Muscle layer of duodenum (tissue), 2 donors: ENCODE data around the gene ARHGAP27.

Experiments used
- H3K27ac ChIP-seq: one replicate; pipeline ENCODE4 v1.7.0; 2013; ENCODE audit warnings: mild to moderate bottlenecking, low read length
- H3K27me3 ChIP-seq: one replicate; pipeline ENCODE4 v1.7.0; 2013; ENCODE audit warnings: low read depth, mild to moderate bottlenecking, control low read depth, low read length
- H3K36me3 ChIP-seq, 2 donors: one replicate each; pipeline ENCODE4 v1.7.0; 2013; ENCODE audit warnings: low read length in 2 of 2, control low read depth in 1 of 2, mild to moderate bottlenecking in 1 of 2; ENCODE audit not compliant: insufficient read depth in 2 of 2, control insufficient read depth in 1 of 2
- H3K4me1 ChIP-seq, 2 donors: one replicate each; pipeline ENCODE4 v1.7.0; 2013; ENCODE audit warnings: low read length in 2 of 2, mild to moderate bottlenecking in 2 of 2, control low read depth in 1 of 2, moderate library complexity in 1 of 2; ENCODE audit not compliant: insufficient read depth in 2 of 2, control insufficient read depth in 1 of 2
- H3K4me3 ChIP-seq, 2 donors: one replicate each; pipeline ENCODE4 v1.7.0; 2013; ENCODE audit warnings: low read length in 2 of 2, low read depth in 1 of 2, mild to moderate bottlenecking in 1 of 2
- H3K9me3 ChIP-seq, 2 donors: one replicate each; pipeline ENCODE4 v1.7.0; 2013; ENCODE audit warnings: low read length in 2 of 2, control low read depth in 1 of 2, mild to moderate bottlenecking in 1 of 2; ENCODE audit not compliant: control insufficient read depth in 1 of 2
- donor health status: healthy.

The ARHGAP27 gene

DNA sequence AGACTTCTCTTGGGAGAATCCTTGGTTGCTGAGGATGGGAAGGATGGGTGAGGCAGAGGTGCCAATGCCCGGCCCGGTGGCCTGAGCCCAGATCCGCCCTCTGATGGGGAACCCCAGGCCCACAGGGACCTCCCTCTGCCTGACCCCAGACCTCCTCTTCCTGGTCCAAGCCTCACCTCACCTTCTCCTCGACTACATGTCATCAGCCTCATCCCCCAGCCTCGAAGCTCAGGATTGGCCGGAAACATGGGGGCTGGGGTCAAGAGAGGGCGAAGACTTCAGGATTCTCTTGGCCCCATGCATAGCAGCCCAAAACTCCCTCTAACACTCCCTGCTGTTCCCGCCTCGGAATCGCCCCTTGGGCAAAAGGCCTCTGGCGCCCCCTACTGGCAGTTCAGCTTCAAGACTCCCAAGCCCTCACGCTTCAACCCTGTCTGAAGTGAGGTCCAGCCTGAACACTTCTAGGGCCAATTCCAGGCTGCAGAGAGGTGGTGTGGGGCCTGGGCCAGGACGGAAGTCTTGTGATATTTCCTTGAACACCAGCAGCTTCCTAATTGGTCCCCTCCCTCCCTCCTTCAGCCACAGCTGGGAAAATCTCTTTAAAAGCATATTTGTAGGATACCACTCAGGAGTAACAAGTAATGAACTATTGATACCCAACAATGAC lies 47.2 kb downstream of the ARHGAP27 start:
- Histone ChIP-seq H3K4me1 (peaks cover 0 to 3% of the 10 kb centered on the region in 2 donors), H3K27me3 (no peaks in the 10 kb centered on the region), H3K9me3 (no peaks in the 10 kb centered on the region), H3K4me3 (no peak overlapping the region), H3K27ac (no peak overlapping the region), H3K36me3 (no peaks in the 10 kb centered on the region)

- H3K27ac ChIP-seq = no peak overlapping the region
These were observed 47.8 kb downstream of the ARHGAP27 start for GRCh38 chr17:45384789-45385262.

DNA sequence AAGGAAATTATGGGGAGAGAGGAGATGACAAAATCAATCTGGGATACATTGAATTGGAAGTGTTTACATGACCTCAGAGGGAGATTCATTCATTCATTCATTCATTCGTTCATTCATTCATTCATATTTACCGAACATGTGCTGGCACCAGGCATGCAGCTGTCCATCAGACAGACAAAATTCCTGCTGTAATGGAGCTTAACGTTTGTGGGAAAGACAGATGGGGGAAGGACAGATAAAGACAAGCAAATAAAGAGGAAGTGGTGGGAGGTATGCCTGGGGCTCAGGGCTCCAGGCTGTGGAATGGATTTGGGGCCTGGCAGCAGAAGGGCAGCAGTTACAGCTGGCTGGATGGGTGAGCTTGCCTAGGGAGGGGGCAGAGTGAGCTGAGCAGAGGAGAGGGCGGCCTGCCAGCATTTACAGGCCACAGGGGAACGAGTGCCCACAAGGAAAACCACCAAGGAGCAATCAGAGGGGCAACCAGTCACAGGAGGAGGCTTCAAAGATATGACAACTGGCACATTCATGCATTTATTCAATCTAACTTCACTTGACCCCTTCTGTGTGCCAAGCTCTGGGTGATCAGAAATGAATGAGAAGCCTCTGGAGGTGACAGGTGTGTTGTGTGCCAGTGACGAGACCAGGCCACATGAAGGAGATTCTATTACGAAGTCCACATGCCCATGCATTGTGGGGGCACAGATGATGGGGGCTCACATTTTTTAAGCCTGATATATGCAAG lies 48.5 kb downstream of the ARHGAP27 start:
- Histone ChIP-seq H3K4me1 (peaks cover 0 to 3% of the 10 kb centered on the region in 2 donors), H3K4me3 (no peak overlapping the region), H3K27me3 (no peaks in the 10 kb centered on the region), H3K9me3 (no peaks in the 10 kb centered on the region), H3K36me3 (no peaks in the 10 kb centered on the region), H3K27ac (no peak overlapping the region)

More at GRCh38 chr17:45384789-45385262, 47.8 kb downstream of the ARHGAP27 start:
- Histone ChIP-seq H3K4me3 (no peak overlapping the region), H3K27me3 (no peaks in the 10 kb centered on the region), H3K9me3 (no peaks in the 10 kb centered on the region), H3K4me1 (peaks cover 0 to 3% of the 10 kb centered on the region in 2 donors), H3K36me3 (no peaks in the 10 kb centered on the region)

DNA sequence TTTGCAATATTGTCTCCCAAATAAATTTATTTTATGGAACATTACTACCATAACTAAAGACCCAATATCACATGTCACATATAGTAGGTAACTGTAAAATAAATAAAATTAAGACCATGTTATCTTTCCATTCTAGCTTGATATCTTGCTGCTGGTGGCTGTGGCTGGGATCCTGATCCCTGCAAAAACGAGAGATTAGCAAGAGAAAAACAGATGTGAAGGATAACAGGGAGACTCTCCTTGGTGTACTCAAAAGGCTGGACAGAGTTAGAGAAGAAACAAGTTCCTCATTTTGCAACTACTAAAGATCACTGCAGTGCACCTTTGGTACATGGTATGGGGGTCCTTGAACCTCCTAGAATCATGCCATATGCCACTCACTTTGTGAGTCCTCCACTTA lies 49.7 kb downstream of the ARHGAP27 start:
- Histone ChIP-seq H3K27ac (no peak overlapping the region), H3K4me1 (peaks cover 0 to 3% of the 10 kb centered on the region in 2 donors)

DNA sequence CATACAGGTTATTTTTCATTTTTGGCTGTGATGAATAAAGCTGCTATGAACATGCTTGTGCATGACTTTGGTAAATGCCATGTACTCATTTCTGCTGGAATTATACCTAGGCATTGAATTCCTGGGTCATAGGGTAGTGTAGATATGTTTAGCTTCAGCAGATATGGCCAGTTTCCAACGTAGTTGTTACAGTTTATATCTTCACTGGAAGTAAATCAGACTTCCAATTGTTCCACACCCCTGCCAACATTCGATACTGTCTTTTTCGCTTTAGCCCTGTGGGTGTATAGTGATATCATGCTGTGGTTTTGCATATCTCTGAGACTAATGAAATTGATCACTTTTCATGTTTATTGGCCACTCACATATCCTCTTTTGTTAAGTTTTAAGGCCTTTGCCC lies 50.4 kb downstream of the ARHGAP27 start:
- no peak overlapping the region for H3K27ac ChIP-seq

More for the DNA sequence above, 49.7 kb downstream of the ARHGAP27 start:
- no peaks in the 10 kb centered on the region for H3K36me3 ChIP-seq
- H3K27me3 ChIP-seq = no peaks in the 10 kb centered on the region
- no peak overlapping the region for H3K4me3 ChIP-seq
- H3K9me3 ChIP-seq = no peaks in the 10 kb centered on the region

DNA sequence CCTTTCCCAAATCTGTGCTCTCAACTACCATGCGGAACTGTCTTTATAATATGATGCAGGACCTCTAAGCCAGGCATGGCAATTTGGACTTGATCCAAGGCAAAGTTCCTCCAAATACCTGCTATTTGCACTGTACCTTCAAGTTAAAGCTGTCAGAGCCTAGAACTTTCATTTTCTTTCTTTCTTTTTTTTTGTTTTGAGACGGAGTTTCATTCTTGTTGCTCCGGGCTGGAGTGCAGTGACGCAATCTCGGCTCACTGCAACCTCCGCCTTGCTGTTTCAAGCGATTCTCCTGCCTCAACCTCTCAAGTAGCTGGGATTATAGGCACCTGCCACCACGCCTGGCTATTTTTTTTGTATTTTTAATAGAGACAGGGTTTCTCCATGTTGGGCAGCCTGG lies 51.7 kb downstream of the ARHGAP27 start:
- Histone ChIP-seq H3K4me3 (no peak overlapping the region), H3K36me3 (no peaks in the 10 kb centered on the region), H3K9me3 (no peaks in the 10 kb centered on the region), H3K27me3 (no peaks in the 10 kb centered on the region), H3K4me1 (peaks cover 0 to 3% of the 10 kb centered on the region in 2 donors), H3K27ac (no peak overlapping the region)

More for the DNA sequence above, 50.4 kb downstream of the ARHGAP27 start:
- Histone ChIP-seq H3K4me3 (no peak overlapping the region), H3K4me1 (peaks cover 0 to 3% of the 10 kb centered on the region in 2 donors), H3K9me3 (no peaks in the 10 kb centered on the region), H3K36me3 (no peaks in the 10 kb centered on the region), H3K27me3 (no peaks in the 10 kb centered on the region)

GRCh38 chr17:45380046-45380765 lies 52.5 kb downstream of the ARHGAP27 start:
- Histone ChIP-seq H3K9me3 (no peaks in the 10 kb centered on the region), H3K4me1 (peaks cover 0 to 3% of the 10 kb centered on the region in 2 donors), H3K27me3 (no peaks in the 10 kb centered on the region), H3K4me3 (no peak overlapping the region), H3K27ac (no peak overlapping the region), H3K36me3 (no peaks in the 10 kb centered on the region)

DNA sequence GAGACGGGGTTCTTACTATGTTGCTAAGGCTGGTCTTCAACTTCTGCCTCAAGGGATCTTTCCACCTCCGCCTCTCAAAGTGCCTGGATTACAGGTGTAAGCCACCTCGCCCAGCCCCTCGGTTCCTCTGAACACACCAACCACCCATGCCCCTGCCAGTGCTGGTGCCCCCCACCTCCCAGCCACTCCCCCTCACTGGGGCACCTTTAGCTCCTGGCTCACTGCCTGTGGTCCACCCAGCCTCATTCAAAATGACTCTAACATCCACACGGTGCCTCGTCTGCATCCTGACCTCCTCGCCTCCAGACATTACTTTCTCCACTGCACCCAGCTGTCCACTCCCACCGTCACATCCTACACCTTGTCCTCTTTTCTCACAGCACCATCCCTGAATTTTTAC lies 55.3 kb downstream of the ARHGAP27 start:
- H3K4me1 ChIP-seq = peaks cover 0 to 3% of the 10 kb centered on the region in 2 donors

GRCh38 chr17:45376171-45377005 lies 56.3 kb downstream of the ARHGAP27 start:
- Histone ChIP-seq H3K36me3 (no peaks in the 10 kb centered on the region), H3K27ac (no peak overlapping the region), H3K4me1 (peaks cover under 1 to 4% of the 10 kb centered on the region in 2 donors), H3K9me3 (no peaks in the 10 kb centered on the region), H3K27me3 (no peaks in the 10 kb centered on the region), H3K4me3 (no peak overlapping the region)

More for the DNA sequence above, 55.3 kb downstream of the ARHGAP27 start:
- H3K9me3 ChIP-seq = no peaks in the 10 kb centered on the region
- H3K27me3 ChIP-seq = no peaks in the 10 kb centered on the region
- no peaks in the 10 kb centered on the region for H3K36me3 ChIP-seq
- no peak overlapping the region for H3K27ac ChIP-seq
- H3K4me3 ChIP-seq = no peak overlapping the region

DNA sequence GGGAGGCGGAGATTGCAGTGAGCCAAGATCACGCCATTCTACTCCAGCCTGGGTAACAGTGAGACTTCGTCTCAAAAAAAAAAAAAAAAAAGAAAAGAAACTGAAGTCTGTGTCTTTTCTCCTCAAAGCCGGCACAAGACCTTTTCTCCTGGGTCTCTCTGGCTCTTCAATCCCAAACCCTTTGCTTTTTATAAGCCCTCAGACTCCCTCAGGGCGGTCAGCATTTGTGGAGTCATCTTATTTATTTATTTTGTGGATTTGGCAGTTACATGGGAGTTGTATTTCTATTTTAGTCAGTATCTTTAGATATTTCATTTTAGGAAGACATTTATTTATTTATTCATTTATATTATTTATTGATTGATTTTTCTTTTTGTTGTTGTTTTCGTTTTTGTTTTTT lies 58.2 kb downstream of the ARHGAP27 start:
- H3K36me3 ChIP-seq = no peaks in the 10 kb centered on the region
- H3K27ac ChIP-seq = no peak overlapping the region
- no peaks in the 10 kb centered on the region for H3K9me3 ChIP-seq

More for the DNA sequence above, 58.2 kb downstream of the ARHGAP27 start:
- H3K27me3 ChIP-seq = no peaks in the 10 kb centered on the region
- no peak overlapping the region for H3K4me3 ChIP-seq
- peaks cover 5 to 6% of the 10 kb centered on the region in 2 donors for H3K4me1 ChIP-seq
